ENCODE results near the gene ZNF280D. TPM values are rescaled to one million over a fixed set of nuclear protein-coding genes. Genes with fewer than 3 reads are reported as not detected.

The ZNF280D gene
- total RNA-seq, 4 donors from 2014 or later, result 70.9 to 116 (median 96.9) TPM

GRCh38 chr15:56723787-56724186, 9.5 kb downstream of the ZNF280D start:
- Histone ChIP-seq H3K4me3 (no peak overlapping the region), H3K9me3 (no peaks in the 10 kb centered on the region), H3K4me1 (no peaks in the 10 kb centered on the region), H3K27me3 (no peaks in the 10 kb centered on the region), H3K36me3 (no peaks in the 10 kb centered on the region), H3K27ac (no peak overlapping the region)
- no peak for DNase-seq
- intact Hi-C loops (cut with DNase I; ENCODE audit: low total_unique reads), result no loop called here
- TF ChIP-seq CTCF (IDR thresholded peaks at IDR 0.05) (no peak), POLR2A (IDR thresholded peaks at IDR 0.05) (no peak)

- Histone ChIP-seq H3K4me1 (no peaks in the 10 kb centered on the region), H3K27ac (no peak overlapping the region), H3K9me3 (no peaks in the 10 kb centered on the region), H3K36me3 (no peaks in the 10 kb centered on the region), H3K27me3 (no peaks in the 10 kb centered on the region), H3K4me3 (no peak overlapping the region)
- intact Hi-C loops (cut with DNase I; ENCODE audit: low total_unique reads), result no loop called here
- no peak for DNase-seq
- TF ChIP-seq CTCF (IDR thresholded peaks at IDR 0.05) (no peak), POLR2A (IDR thresholded peaks at IDR 0.05) (no peak)
Observed at GRCh38 chr15:56719774-56720555, 13.3 kb downstream of the ZNF280D start.

- Histone ChIP-seq H3K4me1 (no peaks in the 10 kb centered on the region), H3K9me3 (no peaks in the 10 kb centered on the region), H3K27ac (no peak overlapping the region), H3K27me3 (no peaks in the 10 kb centered on the region), H3K36me3 (no peaks in the 10 kb centered on the region), H3K4me3 (no peak overlapping the region)
- intact Hi-C loops (cut with DNase I; ENCODE audit: low total_unique reads), result no loop called here
- no peak for DNase-seq
- no peak for TF ChIP-seq CTCF (IDR thresholded peaks at IDR 0.05)
- TF ChIP-seq POLR2A (IDR thresholded peaks at IDR 0.05), result no peak
Observed at GRCh38 chr15:56719021-56719612, 14.2 kb downstream of the ZNF280D start.

GRCh38 chr15:56718560-56718959, 14.7 kb downstream of the ZNF280D start:
- TF ChIP-seq POLR2A (IDR thresholded peaks at IDR 0.05) (no peak), CTCF (IDR thresholded peaks at IDR 0.05) (no peak)
- H3K27me3 ChIP-seq, result no peaks in the 10 kb centered on the region
- no peak overlapping the region for H3K27ac ChIP-seq
- intact Hi-C loops (cut with DNase I; ENCODE audit: low total_unique reads), result no loop called here
- H3K36me3 ChIP-seq, result no peaks in the 10 kb centered on the region
- H3K9me3 ChIP-seq, result no peaks in the 10 kb centered on the region
- H3K4me3 ChIP-seq, result no peak overlapping the region
- no peaks in the 10 kb centered on the region for H3K4me1 ChIP-seq
- DNase-seq, result no peak

- TF ChIP-seq CTCF (IDR thresholded peaks at IDR 0.05) (no peak), POLR2A (IDR thresholded peaks at IDR 0.05) (no peak)
- Histone ChIP-seq H3K36me3 (no peaks in the 10 kb centered on the region), H3K9me3 (no peaks in the 10 kb centered on the region), H3K27ac (no peak overlapping the region), H3K27me3 (no peaks in the 10 kb centered on the region), H3K4me3 (no peak overlapping the region), H3K4me1 (no peaks in the 10 kb centered on the region)
- no peak for DNase-seq
- intact Hi-C loops (cut with DNase I; ENCODE audit: low total_unique reads), result no loop called here
Observed at GRCh38 chr15:56716334-56716733, 17.0 kb downstream of the ZNF280D start.
